IPS-NIHi11 (cell line): Measurements from ENCODE around the gene GSK3A.

Experiments used
- DNase-seq: peaks from one replicate; pipeline ENCODE4 v3.0.0; 2012; ENCODE audit warnings: mixed read lengths, low spot score

GSK3A gene

DNA sequence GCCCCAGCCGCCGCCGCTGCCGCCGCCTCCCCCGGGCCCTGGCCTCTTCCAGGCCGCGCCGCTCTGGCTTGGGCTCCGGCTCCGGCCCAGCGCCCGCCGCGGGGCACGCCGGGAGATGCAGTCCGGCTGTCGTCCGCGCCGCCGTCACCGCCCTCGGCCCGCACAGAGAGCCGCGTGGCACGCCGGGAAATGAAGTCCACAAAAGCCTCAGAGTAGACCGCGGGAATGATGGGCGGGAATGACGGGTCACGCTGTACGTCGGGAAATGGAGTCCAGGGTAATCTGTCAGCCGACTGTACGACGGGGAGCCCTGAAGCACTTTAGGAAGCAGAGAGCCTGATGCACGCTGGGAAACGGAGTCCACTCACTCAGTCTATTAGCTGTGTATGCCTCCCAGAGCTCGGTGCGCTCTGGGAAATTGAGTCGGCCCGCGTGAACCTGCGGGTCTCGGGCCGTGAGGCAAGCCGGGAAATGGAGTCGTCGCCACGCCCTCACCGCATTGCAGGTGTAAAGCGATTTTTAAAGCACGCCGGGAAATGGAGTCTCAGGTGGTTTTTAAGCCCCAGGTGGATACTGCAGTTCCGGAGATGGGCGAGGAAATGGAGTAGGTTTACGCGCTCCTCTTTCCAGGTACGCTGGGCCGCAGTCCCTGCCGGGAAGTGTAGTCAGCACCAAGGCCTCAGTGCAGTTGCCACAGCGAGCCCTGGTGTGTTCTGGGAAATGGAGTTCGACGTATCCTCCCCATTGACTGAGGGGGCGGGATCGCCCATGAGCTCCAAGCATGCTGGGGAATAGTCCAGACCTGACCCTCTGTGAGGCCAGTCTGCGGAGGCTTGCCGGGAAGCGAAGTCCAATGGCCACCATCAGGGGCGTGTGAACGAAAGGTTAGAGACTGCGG, at the start of gene GSK3A:
GSK3A (minus strand) TSS at position 91 of the 898 bp plus-strand sequence. CDS start 137 bp downstream, outside the sequence.
- peak; percentile 93 for DNase-seq

DNA sequence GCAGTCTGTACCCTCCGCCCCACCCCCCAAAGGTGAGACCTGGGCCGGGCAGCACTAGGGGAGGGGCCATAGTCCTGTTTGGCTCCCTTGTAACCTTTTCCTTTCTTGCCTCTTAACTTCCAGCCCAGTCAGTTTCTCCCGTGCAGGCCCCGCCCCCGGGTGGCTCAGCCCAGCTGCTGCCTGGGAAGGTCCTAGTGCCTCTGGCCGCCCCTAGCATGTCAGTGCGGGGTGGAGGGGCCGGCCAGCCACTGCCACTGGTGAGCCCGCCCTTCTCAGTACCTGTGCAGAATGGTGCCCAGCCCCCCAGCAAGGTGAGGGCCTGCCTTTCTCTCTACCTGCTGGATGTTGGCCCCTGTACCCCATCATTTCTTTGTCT, 49.0 kb upstream of the GSK3A start:
- peak; percentile 53 for DNase-seq

DNA sequence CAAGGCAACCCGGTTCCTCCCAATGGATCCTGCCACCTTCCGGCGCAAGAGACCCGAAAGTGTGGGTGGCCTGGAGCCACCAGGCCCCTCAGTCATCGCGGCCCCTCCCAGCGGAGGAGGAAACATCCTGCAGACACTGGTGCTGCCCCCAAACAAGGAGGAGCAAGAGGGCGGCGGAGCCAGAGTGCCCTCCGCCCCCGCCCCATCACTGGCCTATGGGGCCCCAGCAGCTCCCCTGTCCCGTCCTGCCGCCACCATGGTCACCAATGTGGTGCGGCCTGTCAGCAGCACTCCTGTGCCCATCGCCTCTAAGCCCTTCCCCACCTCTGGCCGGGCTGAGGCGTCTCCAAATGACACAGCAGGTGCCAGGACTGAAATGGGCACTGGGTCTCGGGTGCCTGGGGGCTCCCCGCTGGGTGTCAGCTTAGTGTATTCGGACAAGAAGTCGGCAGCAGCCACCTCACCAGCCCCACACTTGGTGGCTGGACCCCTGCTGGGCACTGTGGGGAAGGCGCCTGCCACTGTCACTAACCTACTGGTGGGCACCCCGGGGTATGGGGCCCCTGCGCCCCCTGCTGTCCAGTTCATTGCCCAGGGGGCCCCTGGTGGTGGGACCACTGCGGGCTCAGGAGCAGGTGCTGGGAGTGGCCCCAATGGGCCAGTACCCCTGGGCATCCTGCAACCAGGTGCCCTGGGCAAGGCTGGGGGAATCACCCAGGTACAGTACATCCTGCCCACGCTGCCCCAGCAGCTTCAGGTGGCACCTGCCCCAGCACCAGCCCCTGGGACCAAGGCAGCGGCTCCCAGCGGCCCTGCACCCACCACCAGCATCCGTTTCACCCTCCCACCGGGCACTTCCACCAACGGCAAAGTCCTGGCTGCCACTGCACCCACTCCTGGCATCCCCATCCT, 48.4 kb upstream of the GSK3A start:
- peak; percentile 46 for DNase-seq

DNA sequence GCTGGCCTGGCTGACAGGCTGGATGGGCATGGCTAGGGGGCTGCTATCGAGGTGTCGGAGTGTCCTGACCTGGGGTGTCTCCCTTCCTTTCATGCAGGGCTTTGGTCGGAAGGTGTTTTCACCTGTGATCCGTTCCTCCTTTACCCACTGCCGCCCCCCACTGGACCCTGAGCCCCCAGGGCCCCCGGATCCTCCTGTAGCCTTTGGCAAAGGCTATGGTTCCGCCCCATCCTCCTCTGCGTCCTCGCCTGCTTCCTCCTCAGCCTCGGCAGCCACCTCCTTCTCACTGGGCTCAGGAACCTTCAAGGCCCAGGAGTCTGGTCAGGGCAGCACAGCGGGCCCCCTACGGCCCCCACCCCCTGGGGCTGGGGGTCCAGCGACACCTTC, 47.7 kb upstream of the GSK3A start:
- no peak for DNase-seq

DNA sequence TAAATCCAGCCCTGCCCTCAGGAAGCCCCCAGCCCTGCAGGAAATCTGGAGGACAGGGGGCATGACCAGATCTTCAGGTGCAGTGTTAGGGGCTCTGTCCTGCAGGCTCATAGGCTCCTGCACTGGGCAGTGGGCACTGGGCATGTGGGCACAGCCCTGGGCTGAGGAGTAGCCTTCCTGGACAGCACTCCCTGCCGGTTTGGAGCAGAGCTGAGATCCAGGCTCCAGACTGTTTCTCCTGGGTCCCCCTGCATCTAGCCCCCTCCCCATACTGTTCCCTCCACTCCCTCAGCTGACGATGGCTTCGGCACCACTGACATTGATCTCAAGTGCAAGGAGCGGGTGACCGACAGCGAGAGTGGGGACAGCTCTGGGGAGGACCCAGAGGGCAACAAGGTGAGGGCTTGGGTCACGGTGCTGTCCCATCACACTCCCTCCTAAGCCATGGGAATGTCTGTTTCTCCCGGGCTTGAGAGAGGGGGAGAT, 47.2 kb upstream of the GSK3A start:
- DNase-seq, result no peak

DNA sequence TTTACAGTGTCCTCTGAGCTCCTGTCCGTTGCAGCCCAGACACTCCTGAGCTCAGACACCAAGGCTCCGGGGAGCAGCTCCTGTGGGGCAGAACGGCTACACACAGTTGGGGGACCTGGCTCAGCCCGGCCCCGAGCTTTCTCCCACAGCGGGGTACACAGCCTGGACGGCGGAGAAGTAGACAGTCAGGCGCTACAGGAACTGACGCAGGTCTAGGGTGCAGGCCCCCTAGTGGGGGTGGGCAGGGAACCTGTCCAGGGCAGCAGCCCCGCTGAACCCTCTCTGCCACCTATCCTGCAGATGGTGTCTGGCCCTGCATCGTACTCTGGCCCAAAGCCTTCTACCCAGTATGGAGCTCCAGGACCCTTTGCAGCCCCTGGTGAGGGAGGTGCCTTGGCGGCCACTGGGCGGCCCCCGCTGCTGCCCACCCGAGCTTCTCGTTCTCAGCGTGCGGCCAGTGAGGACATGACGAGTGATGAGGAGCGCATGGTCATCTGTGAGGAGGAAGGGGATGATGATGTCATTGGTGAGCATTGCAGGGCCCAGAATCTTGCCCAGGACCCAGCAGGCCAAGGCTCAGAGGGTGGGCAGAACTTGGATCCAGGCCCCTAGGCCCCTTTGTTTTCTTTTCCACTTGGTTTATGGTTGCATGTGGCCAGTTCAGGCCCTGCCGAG, 46.6 kb upstream of the GSK3A start:
- no peak for DNase-seq

DNA sequence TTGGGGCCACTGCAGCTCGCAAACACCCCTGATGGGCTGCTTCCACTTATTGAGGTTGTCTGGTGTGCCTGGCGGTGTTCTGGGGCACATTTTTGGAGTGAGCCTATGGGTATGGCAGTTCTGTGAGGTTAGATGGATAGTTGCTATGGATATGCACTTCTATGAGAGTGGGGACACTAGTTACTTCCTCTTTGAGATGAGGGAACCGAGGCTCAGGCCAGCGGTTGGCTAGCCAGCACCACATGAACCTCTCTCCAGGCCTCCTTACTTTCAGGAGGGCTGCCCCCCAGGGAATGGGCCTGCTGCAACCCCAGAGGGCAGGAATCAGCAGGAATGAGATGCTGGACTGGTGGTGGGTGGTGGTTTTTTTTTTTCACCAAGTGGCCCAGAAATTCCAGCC, 46.0 kb upstream of the GSK3A start:
- no peak for DNase-seq

DNA sequence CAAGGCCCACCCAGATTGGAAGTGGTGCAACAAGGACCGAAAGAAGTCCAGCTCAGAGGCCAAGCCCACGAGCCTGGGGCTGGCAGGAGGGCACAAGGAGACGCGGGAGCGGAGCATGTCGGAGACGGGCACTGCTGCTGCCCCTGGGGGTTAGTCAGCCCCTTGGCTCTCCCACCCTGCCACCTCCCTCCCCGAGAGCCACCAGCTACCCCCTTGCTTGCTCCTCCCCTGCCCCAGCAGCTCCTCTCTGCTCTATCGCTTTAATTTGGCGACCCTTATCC, 45.4 kb upstream of the GSK3A start:
- no peak for DNase-seq

DNA sequence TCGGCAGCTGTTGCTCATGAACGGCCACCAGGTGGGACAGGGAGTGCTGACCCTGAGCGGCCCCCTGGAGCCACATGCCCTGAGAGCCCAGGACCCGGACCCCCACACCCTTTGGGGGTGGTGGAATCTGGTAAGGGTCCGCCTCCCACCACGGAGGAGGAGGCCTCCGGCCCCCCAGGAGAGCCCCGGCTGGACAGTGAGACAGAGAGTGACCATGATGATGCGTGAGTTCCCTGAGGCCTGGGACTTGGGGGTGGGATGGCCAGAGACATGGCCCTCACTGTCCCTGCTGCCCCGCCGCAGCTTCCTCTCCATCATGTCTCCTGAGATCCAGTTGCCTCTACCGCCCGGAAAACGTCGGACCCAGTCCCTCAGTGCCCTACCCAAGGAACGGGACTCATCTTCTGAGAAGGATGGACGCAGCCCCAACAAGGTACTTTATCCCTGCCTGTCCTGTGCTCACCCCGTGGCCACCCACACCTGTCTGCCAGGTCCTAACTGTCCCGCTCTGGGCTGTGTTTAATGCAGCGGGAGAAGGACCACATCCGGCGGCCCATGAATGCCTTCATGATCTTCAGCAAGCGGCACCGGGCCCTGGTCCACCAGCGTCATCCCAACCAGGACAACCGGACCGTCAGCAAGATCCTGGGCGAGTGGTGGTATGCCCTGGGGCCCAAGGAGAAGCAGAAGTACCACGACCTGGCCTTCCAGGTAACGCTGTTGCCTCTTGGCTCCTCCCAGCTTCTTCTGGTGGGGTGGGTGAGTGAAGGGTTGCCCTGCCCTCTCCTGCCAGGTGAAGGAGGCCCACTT, 44.8 kb upstream of the GSK3A start:
- DNase-seq, result no peak

DNA sequence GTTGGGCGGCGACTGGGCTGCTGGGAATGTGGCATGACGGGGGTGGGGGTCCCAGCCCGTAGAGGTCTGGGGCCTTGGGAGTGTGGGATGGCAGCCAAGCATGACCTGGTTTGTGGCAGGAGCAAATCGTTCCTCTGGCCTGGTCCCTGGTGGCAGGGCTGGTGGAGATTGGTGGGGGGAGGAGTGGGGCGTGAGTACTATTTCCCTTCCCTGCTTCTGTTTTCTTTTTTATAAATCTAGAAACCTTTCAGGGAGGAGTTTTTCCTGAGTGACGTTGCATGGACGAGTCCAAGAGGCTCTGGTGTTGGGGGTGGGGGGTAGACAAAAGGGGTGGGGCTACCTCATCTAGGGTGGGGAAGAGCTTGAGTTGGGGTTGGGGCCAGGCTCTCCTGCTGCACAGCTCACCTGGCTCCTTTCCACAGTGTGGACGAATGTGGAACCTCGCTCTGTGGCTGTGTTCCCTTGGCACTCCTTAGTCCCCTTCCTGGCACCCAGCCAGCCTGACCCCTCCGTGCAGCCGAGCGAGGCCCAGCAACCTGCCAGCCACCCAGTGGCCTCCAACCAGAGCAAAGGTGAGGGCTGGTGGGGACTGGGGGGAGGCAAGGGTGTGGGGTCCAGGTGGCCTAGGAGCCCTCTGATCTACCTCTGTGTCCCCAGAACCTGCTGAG, 44.1 kb upstream of the GSK3A start:
- no peak for DNase-seq

DNA sequence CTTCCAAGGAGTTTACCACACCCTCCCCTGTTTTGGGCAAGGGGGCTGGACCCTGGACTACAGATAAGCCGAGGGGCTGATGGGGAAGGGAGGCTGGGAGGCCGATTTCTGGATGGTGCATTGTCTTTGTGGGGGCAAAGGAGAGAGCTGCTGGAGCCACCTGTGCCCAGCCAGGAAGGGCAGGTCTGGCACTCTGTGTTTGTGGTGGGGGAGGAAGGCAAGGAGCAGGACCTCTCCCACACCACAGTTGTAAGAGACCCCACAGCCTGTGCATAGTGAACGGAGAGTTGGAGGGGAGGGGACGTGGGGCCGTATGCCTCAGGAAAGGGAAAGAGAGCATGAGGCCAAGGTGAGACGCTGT, 43.6 kb upstream of the GSK3A start:
- no peak for DNase-seq

DNA sequence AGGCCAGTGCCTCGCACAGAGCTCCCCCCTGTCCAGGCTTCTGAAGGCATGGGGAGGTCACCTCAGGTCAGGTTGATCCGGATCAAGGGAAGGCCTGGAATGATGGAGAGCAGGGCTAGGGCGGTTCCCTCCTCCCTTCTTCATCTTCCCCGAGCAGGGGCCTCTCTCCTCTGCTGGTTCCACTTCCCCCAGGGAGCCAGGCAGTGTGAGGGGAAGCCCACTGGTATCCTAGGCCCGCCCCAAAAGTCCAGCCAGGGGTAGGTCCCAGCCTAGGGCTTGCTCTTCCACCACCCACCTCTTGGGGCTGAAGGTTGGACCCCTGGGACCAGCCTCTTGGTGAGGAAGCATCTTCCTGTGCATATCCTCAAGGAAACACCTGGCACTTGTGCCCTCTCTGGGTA, 43.1 kb upstream of the GSK3A start:
- no peak for DNase-seq

DNA sequence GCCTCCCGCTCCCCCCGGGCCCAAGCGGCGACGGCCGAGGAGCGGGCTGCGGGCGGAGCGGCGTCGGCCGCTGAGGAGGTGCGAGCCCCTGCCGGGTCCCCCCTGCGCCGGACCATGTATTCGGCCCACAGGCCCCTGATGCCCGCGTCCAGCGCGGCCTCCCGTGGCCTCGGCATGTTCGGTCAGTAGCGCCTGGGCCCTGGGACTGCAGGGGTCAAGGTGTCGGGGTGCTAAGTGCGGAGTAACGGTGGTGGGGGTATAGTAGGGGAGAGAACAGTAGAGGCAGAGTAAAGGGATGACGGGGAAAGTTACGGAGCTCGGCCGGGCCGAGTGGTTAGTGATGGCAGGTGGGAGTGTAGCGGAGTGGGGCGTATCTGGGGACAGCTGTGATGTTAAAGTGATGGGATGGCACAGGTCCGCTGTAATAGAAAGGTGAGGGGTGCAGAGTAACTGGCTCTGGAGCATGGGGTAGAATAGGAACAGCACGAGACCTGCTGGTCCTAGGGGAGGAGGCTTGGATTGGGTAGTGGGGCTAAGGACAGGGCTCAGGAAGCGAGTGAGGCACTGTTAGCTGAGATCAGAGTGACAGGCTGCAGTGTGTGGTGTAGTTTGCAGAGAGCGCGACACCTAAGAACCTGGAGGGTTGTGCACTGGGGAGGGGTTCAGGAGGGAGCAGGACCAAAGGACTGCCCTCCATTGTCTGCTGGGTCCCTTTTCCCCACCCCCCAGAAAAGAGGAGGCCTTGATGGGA, 42.4 kb upstream of the GSK3A start:
- DNase-seq, result no peak

DNA sequence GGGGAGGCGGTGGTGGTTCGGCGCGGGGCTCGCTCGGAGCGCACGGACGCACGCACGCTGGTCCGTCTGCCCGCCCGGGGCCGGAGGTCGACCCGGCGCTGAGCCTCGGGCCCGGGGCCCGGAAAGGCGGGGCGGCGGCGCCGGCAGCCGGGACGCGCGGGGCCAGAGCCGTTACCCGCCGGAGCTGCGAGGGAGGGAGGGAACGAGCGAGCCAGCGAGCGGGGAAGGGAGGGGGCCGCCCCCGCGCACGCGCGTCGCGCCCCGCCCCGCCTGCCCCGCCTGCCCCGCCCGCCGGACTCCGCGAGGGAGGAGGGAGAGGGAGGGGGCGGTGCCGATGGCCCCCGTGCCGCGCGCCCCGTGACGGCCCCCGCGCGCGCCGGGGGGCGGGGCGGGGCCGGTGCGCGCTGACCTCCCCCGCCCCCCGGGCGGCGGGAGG, 41.7 kb upstream of the GSK3A start:
- DNase-seq, result peak; percentile 88

DNA sequence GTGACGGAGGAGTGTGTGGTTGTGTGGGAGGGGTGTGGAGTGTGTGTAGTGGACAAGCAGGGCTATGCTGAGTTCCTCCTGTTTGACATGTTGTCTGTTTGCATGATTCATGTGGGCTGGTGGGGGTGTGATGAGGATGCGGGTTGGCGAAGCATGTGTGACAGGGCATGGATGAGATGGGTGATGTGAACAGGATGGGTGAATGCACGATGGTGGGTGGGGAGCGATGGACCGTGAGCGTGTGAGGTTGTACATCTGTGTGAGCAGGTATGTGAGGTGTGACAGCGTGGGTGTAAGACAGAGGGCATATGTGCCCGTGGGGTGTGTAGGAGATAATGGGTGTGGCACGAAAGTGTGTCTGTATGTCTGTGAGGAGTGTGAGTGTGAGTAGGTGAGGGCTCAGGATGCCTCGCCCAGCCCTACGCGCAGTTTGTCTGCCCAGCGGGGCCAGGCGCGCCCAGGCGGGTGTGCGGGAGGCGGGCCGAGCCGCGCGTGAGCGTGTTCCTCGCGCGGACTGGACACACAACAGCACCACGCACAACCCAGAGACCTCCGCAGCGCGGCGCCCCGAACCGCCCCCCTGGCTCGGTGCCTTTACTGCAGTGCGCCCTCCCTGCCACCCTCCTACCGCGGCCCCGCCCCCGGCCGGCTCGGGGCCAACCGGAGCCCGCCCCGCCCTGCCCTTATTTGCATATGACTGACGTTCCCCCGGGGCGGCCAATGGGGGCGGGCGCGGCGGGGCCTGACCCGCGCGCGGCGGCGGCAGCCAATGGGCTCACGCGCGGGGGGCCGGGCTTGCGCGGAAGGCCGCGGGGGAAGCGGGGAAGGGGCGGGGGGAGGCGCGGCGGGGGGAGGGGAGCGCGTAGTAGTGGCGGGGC, 41.0 kb upstream of the GSK3A start:
- peak; percentile 95 for DNase-seq

DNA sequence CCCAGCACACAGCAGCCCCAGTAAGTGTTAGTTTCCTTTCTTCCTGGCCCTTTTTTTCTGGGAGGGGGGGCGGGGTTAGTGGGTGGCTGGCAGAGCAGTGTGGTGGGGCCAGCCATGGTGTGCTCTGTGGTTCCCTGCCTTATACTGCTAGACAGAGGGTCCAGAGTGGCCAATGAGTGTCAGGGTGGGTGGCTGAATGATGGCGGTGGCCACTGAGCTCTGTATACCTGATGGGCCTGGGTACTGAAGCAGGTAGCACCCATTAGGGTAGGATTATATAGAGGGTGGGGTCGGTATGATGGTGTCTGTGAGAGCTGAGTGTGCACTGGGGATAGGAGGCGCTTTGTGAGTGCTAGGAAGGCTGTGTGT, 40.4 kb upstream of the GSK3A start:
- no peak for DNase-seq

DNA sequence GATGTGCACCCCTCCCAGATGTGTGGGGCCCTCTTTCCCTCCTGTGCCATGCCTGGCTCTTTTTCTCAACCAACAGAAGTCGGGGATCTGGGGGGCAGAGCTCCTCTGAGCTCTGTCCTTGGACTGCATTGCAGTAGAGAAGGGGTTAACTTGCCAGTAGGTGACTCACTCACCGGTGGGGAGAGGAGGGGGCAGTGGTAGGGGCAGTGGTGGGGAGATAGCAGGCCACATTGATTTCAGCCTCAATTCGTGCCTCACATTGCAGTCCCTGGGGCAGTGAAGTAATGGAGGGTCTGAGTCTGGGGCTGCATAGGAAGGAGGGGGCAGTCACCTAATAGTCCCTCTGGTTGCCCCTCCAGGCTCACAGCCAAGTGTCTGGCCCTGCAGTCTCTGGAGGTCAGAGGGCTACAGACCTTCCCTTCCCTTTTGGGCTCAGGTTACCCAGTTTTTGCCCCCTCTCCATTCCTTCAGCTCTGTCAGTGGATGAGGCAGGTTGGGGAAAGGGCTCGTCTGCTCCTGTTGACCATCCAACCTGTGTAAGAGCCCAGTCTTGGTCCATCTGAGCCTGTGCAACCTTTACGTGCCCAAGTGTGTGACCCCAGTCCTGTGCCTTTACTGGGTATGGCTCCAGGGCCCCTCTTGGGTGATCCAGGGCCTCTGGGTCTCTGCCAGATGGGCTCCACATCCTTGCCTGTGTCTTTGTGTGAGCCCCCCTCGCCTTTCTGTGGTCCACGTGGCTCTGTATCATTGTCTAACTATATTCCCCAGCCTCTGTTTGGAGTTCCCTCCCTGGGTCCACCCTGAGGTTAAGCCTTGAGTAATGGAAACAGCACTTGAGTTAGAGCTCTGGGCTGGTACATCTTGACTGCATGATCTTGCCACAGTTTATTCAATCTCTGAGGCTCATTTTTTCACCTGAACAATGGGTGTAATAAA, 39.7 kb upstream of the GSK3A start:
- DNase-seq, result peak; percentile 56

DNA sequence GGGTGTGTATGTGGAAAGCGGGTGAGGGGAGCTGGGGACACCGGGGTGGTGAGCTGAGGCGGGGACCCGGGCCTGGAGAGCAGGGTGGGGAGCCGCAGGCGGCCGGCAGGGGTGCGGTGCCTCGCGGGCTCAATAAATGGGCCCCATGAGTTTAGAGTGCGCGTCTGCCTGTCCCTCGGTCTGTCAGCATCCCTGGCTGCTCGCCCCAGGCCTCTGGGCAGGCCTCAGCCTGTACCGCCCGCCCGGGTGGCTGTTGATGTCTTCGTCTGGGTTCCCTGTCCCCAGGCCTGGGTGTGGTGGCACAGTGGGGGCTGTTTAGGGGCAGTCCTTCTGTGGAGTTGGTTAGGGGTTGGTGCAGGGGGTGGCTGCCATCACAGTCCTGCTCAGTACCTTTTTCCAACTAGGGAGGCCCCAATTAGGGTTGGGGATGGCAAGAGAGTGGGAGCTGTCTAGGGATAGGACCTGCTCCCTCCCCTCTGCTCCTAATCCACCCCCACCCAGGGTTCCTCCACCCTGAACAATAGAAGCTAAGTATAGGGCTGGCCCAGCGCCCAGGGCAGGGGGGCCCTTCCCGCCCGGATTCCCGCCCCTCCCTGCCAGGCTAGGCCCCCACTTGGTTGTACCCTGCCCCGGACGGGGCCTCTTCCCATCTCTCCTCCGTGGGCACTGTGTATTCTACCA, 38.9 kb upstream of the GSK3A start:
- DNase-seq, result no peak
